Measurements from ENCODE around the gene HS6ST1.

The HS6ST1 gene

DNA sequence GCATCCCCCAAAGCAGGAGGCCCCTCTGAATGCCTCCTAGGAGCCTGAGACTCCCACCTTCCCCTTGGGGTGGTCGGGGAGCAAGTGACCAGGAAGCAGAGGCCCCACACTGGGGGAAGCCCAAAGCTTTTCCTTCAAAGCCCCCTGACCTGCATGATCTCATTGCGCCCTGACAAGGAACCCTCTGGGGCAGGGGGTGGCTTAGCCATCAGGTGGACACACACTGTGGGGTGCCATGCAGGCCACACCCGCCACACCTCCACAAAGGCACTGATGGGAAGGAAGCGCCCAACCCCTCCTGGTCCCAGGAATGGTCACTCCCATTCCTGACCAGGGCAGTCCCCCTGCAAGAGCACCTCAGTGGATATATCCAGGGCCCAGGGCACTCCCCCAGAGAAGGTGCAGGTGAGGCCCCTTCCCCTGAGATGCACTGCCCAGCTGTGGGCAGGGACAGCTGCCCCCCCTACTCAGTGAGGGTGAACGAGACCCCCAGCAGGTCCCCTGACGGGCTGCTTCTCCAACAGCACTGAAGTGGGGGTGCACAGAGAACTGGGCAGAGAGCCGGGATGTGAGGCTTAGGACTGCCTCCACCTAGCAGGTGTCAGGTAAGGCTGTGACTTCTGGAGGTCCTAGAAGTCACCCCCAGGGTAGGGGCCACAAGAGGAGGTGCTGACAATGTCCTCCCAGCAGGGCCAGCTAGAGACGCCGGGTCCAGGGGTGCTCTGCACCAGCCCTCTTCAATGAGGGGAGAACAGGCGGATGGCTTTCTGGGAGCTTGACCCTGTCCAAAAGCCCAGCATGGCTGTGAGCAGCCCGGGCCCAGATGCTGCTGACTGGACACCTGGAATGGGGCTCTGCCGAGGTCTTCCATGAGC is 31.5 kb downstream of the HS6ST1 start:
- H3K9me2 ChIP-seq (ENCODE audit: low read depth, low read length) = no peaks in the 10 kb centered on the region
- H2AFZ ChIP-seq (ENCODE audit: low read length) = no peak overlapping the region
- no peak overlapping the region for H3K9ac ChIP-seq (ENCODE audit: low read length)
- no peak overlapping the region for H3K4me2 ChIP-seq (ENCODE audit: low read length)
- no peaks in the 10 kb centered on the region for H3K4me1 ChIP-seq (ENCODE audit: insufficient read depth, low read length, severe bottlenecking)
- no peaks in the 10 kb centered on the region for H3K79me2 ChIP-seq (ENCODE audit: insufficient read depth, low read length)
- H3K27me3 ChIP-seq (ENCODE audit: insufficient read depth, low read length) = no peaks in the 10 kb centered on the region
- H4K20me1 ChIP-seq (ENCODE audit: insufficient read depth, low read length) = no peaks in the 10 kb centered on the region
- H3F3A ChIP-seq (ENCODE audit: insufficient read depth, low read length) = no peaks in the 10 kb centered on the region
- H3K36me3 ChIP-seq (ENCODE audit: insufficient read depth, low read length) = no peaks in the 10 kb centered on the region
- no peaks in the 10 kb centered on the region for H3K9me3 ChIP-seq (ENCODE audit: low read length)
- no peak for TF ChIP-seq EZH2 (IDR thresholded peaks at IDR 0.05; ENCODE audit: borderline replicate concordance, low read length)
- TF ChIP-seq, protein P1, sequence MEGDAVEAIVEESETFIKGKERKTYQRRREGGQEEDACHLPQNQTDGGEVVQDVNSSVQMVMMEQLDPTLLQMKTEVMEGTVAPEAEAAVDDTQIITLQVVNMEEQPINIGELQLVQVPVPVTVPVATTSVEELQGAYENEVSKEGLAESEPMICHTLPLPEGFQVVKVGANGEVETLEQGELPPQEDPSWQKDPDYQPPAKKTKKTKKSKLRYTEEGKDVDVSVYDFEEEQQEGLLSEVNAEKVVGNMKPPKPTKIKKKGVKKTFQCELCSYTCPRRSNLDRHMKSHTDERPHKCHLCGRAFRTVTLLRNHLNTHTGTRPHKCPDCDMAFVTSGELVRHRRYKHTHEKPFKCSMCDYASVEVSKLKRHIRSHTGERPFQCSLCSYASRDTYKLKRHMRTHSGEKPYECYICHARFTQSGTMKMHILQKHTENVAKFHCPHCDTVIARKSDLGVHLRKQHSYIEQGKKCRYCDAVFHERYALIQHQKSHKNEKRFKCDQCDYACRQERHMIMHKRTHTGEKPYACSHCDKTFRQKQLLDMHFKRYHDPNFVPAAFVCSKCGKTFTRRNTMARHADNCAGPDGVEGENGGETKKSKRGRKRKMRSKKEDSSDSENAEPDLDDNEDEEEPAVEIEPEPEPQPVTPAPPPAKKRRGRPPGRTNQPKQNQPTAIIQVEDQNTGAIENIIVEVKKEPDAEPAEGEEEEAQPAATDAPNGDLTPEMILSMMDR (IDR thresholded peaks at IDR 0.05; ENCODE audit: low read length) = no peak
- H3K4me3 ChIP-seq (ENCODE audit: low read depth, low read length, poor library complexity, severe bottlenecking) = no peak overlapping the region
- H3K27ac ChIP-seq (ENCODE audit: low read depth, low read length, poor library complexity, severe bottlenecking) = no peak overlapping the region

GRCh38 chr2:128286011-128286721 is 32.5 kb downstream of the HS6ST1 start:
- Histone ChIP-seq H3K27me3 (ENCODE audit: insufficient read depth, low read length) (no peaks in the 10 kb centered on the region), H3K9me3 (ENCODE audit: low read length) (no peaks in the 10 kb centered on the region), H3K36me3 (ENCODE audit: insufficient read depth, low read length) (no peaks in the 10 kb centered on the region), H2AFZ (ENCODE audit: low read length) (no peak overlapping the region), H3F3A (ENCODE audit: insufficient read depth, low read length) (no peaks in the 10 kb centered on the region), H3K4me2 (ENCODE audit: low read length) (no peak overlapping the region), H3K4me1 (ENCODE audit: insufficient read depth, low read length, severe bottlenecking) (no peaks in the 10 kb centered on the region), H3K79me2 (ENCODE audit: insufficient read depth, low read length) (no peaks in the 10 kb centered on the region), H3K4me3 (ENCODE audit: low read depth, low read length, poor library complexity, severe bottlenecking) (no peak overlapping the region), H3K9me2 (ENCODE audit: low read depth, low read length) (no peaks in the 10 kb centered on the region), H3K27ac (ENCODE audit: low read depth, low read length, poor library complexity, severe bottlenecking) (no peak overlapping the region), H3K9ac (ENCODE audit: low read length) (no peak overlapping the region), H4K20me1 (ENCODE audit: insufficient read depth, low read length) (no peaks in the 10 kb centered on the region)
- TF ChIP-seq, protein P1 (IDR thresholded peaks at IDR 0.05; ENCODE audit: low read length) = no peak
- TF ChIP-seq EZH2 (IDR thresholded peaks at IDR 0.05; ENCODE audit: borderline replicate concordance, low read length) = no peak

DNA sequence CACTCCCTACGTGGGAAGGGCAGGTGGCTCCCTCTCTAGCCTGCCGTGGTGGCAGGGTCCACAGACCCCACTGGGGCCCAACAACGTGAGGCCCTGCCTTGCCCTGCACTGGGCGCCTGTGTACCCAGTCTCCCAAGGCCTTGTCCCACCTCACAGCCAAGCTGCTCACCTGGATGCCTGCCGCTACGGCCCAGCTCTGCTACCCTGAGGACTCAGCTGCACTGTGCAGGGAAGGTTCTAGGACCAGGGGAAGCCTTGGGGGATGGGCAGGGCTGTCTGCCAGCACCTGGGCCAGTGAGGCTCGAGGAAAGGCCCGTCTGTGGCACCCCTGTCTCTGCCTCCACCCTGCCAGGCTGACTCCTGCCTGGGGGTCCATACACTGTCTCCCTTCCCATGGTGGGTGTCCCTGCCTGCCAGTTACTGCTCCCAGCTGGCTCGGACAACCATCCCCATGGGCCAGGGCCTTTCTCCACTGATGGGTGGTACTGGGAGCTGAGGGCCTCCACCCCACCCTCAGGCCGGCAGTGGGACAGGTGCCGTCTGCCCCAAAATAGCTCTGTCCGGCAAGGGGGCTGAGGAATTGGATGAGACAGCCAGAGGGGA is 33.2 kb downstream of the HS6ST1 start:
- H3K27me3 ChIP-seq (ENCODE audit: insufficient read depth, low read length) = no peaks in the 10 kb centered on the region
- no peaks in the 10 kb centered on the region for H3K9me3 ChIP-seq (ENCODE audit: low read length)
- no peaks in the 10 kb centered on the region for H4K20me1 ChIP-seq (ENCODE audit: insufficient read depth, low read length)
- H3K36me3 ChIP-seq (ENCODE audit: insufficient read depth, low read length) = no peaks in the 10 kb centered on the region
- no peaks in the 10 kb centered on the region for H3K79me2 ChIP-seq (ENCODE audit: insufficient read depth, low read length)
- no peak overlapping the region for H3K4me2 ChIP-seq (ENCODE audit: low read length)
- no peaks in the 10 kb centered on the region for H3K4me1 ChIP-seq (ENCODE audit: insufficient read depth, low read length, severe bottlenecking)
- H2AFZ ChIP-seq (ENCODE audit: low read length) = no peak overlapping the region
- no peak overlapping the region for H3K4me3 ChIP-seq (ENCODE audit: low read depth, low read length, poor library complexity, severe bottlenecking)
- no peak overlapping the region for H3K9ac ChIP-seq (ENCODE audit: low read length)
- H3K9me2 ChIP-seq (ENCODE audit: low read depth, low read length) = no peaks in the 10 kb centered on the region
- H3K27ac ChIP-seq (ENCODE audit: low read depth, low read length, poor library complexity, severe bottlenecking) = no peak overlapping the region
- no peaks in the 10 kb centered on the region for H3F3A ChIP-seq (ENCODE audit: insufficient read depth, low read length)
- no peak for TF ChIP-seq EZH2 (IDR thresholded peaks at IDR 0.05; ENCODE audit: borderline replicate concordance, low read length)
- TF ChIP-seq, protein P1 (IDR thresholded peaks at IDR 0.05; ENCODE audit: low read length) = no peak

Measured in OCI-LY1 (cell line).